ENCODE data around the gene NHLH1. TPM values are rescaled to one million over a fixed set of nuclear protein-coding genes. Genes with fewer than 3 reads are reported as not detected.

The NHLH1 gene
- total RNA-seq, 2 donors from 2014 or later: 0.14 TPM; not detected in 1

DNA sequence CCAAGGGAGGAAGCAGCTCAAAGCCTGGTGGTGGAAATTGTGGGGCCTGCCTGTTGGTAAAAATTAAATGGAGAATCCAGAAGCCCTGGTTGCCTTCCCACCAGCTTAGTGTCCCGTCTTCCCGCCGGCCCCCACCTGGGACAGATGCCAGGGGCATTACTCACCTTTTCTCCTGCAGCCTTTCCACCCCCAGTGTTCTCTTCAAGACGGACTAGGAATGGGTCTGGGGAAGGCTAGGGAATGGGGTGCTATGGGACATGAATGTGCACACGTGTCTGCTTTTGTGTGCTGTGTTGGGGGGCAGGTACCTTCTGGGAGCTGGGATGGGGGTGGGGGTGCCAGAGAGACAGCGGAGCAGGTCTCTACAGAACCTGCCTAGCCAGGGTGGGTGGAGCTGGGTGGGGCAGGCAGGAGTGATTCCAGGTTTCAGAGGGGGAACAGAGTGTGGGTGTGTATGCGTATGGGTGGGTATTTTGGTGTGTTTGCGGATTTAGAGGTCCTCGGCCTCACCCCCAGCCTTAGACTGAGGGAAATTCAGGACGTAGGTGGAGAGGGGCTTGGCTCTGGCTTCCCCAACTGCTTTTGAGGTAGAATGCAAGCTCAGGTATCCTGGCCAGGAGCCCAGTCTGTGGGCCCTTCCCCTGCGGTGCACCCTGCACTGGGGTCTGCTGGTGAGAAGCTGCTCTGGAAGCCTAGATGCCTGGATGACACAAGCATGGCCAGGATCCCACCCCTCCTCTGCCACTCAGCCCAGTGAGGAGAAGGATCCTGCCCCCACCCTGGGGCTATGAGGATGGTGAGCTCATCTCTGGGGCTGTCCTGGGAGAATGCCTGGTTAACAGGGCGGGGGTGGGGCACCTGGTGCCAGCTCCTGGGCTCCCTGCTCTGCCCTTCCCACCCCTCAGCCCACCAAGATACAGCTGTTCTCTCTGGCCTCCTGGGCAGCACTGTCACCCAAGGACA, 41.2 kb downstream of the NHLH1 start:
- no peak overlapping the region for H3K27ac ChIP-seq
- TF ChIP-seq, protein P1, sequence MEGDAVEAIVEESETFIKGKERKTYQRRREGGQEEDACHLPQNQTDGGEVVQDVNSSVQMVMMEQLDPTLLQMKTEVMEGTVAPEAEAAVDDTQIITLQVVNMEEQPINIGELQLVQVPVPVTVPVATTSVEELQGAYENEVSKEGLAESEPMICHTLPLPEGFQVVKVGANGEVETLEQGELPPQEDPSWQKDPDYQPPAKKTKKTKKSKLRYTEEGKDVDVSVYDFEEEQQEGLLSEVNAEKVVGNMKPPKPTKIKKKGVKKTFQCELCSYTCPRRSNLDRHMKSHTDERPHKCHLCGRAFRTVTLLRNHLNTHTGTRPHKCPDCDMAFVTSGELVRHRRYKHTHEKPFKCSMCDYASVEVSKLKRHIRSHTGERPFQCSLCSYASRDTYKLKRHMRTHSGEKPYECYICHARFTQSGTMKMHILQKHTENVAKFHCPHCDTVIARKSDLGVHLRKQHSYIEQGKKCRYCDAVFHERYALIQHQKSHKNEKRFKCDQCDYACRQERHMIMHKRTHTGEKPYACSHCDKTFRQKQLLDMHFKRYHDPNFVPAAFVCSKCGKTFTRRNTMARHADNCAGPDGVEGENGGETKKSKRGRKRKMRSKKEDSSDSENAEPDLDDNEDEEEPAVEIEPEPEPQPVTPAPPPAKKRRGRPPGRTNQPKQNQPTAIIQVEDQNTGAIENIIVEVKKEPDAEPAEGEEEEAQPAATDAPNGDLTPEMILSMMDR (IDR thresholded peaks at IDR 0.05): no peak
- ATAC-seq (ENCODE audit: insufficient number of reproducible peaks, low FRiP score, low read depth) (no peak), DNase-seq (ENCODE audit: low spot score) (no peak)
- H3K4me3 ChIP-seq: no peak overlapping the region
- H3K36me3 ChIP-seq: no peaks in the 10 kb centered on the region
- H3K4me1 ChIP-seq (ENCODE audit: control insufficient read depth in 1 of 2, low read depth in 2 of 2): no peaks in the 10 kb centered on the region
- no peaks in the 10 kb centered on the region for H3K27me3 ChIP-seq (replicated peaks; ENCODE audit: insufficient read depth)
- H3K9me3 ChIP-seq: no peaks in the 10 kb centered on the region

DNA sequence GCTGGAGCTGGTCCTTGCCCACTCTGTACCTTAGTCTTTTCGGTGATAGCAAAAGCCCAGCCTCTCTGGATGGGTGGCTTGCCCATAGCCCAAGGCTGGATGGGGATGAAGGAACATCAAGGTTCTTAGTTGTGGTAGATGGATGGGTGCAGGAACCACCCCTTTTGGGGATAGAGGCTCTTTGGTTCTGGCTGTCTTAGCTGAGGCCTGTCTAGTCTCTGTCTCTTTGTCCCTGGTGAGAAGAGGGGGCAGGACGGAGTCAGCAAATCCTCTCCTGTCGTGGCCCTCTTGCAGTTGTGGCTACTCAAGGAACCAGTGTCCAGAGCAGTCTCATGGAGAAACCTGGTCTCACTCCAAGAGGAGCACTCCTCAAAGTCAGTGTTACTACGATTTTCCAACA, 42.0 kb downstream of the NHLH1 start:
- Histone ChIP-seq H3K9me3 (no peaks in the 10 kb centered on the region), H3K4me1 (ENCODE audit: control insufficient read depth in 1 of 2, low read depth in 2 of 2) (no peaks in the 10 kb centered on the region), H3K4me3 (no peak overlapping the region), H3K36me3 (no peaks in the 10 kb centered on the region), H3K27ac (no peak overlapping the region), H3K27me3 (replicated peaks; ENCODE audit: insufficient read depth) (no peaks in the 10 kb centered on the region)
- DNase-seq (ENCODE audit: low spot score) (no peak), ATAC-seq (ENCODE audit: insufficient number of reproducible peaks, low FRiP score, low read depth) (no peak)
- TF ChIP-seq, protein P1 (IDR thresholded peaks at IDR 0.05): no peak

DNA sequence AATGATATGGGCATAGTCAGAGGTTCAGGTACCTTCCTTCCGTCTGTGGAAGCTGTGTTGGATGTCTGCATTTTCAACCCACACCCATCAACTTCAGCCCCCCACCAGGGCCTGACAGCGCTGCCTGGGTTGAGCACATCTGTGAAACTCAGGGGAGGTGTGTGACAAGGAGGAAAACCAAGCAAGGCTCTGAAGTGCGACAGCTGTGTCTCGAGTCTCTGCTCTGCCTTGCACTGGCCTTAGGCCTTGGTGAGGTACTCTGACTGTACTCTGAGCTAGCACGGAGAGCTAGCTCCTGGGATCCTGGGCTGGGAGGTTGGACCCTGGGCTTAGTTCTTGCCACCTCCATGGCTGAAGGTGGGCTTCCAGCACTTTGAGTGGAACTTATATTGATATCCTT, 42.6 kb downstream of the NHLH1 start:
- H3K27ac ChIP-seq: no peak overlapping the region
- H3K4me3 ChIP-seq: no peak overlapping the region
- no peaks in the 10 kb centered on the region for H3K36me3 ChIP-seq
- no peak for ATAC-seq (ENCODE audit: insufficient number of reproducible peaks, low FRiP score, low read depth)
- TF ChIP-seq, protein P1 (IDR thresholded peaks at IDR 0.05): no peak
- DNase-seq (ENCODE audit: low spot score): no peak
- no peaks in the 10 kb centered on the region for H3K27me3 ChIP-seq (replicated peaks; ENCODE audit: insufficient read depth)
- no peaks in the 10 kb centered on the region for H3K9me3 ChIP-seq
- no peaks in the 10 kb centered on the region for H3K4me1 ChIP-seq (ENCODE audit: control insufficient read depth in 1 of 2, low read depth in 2 of 2)

DNA sequence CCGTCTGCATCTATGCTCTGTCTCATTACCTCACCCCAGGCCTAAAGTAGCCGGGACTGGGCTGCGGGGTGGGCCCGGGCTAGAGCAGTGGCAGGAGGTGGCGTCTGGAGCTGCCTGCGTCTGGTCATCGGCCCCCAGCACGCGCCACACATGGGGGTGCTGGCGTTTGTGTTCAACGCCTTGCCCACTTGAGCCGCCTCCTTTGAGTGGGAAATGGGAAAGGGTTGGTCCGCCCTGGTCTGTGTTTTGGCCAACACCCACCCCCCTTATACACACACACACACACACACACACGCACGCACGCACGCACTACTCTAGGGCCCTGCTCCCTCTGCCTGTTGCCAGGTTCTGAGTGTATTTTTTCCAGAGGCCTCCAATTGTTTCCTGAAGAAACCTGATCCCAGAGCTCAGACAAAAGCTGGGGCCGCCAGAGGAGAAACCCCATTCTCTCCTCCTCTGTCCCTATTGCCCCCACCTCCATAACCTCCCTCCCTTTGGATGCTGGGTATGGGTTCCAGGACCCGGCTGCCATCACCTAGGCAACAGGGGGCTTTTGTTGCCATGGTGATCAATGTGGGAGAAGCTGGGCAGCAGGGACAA, 43.6 kb downstream of the NHLH1 start:
- no peaks in the 10 kb centered on the region for H3K36me3 ChIP-seq
- no peak for DNase-seq (ENCODE audit: low spot score)
- H3K27me3 ChIP-seq (replicated peaks; ENCODE audit: insufficient read depth): no peaks in the 10 kb centered on the region
- ATAC-seq (ENCODE audit: insufficient number of reproducible peaks, low FRiP score, low read depth): no peak
- H3K4me3 ChIP-seq: no peak overlapping the region
- no peak overlapping the region for H3K27ac ChIP-seq
- H3K9me3 ChIP-seq: no peaks in the 10 kb centered on the region
- H3K4me1 ChIP-seq (ENCODE audit: control insufficient read depth in 1 of 2, low read depth in 2 of 2): no peaks in the 10 kb centered on the region
- TF ChIP-seq, protein P1 (IDR thresholded peaks at IDR 0.05): no peak

DNA sequence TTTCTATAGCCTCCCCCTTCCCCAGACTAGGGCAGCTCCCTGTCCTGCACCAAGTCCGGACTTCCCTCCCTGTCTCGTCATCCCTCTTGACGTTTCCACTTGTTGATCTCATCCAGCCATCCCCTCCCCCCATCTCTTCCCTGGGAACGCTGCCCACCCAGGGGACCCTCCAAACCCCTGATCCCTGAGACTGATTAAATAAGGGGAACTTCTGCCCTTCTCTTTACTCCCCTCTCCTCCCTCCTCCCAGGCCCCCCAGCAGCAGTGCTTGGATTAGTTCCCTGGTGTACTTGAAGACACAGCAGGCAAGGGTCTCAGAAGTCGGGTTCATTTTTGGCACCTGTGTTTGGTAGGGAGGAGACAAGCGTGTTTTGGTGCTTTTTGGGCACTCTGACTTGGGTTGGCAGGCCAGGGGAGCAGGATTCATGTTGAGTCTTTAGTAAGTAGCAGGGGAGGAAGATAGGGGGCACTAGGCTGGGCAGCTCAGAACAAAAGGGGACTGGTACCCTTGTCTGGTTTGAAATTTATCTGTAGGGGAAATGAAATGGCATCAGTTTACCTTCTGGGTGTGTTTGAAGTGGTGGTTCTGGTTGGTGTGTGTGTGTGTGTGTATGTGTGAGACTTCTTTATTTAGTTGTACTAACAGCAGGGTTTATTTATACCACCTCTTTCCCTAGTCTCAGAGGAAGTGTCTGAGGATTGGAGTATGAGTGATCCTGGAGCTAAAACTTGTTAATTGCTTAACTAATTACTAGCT, 44.6 kb downstream of the NHLH1 start:
- H3K9me3 ChIP-seq: no peaks in the 10 kb centered on the region
- ATAC-seq (ENCODE audit: insufficient number of reproducible peaks, low FRiP score, low read depth): no peak
- TF ChIP-seq, protein P1 (IDR thresholded peaks at IDR 0.05): no peak
- no peak overlapping the region for H3K4me3 ChIP-seq
- H3K4me1 ChIP-seq (ENCODE audit: control insufficient read depth in 1 of 2, low read depth in 2 of 2): no peaks in the 10 kb centered on the region
- no peaks in the 10 kb centered on the region for H3K27me3 ChIP-seq (replicated peaks; ENCODE audit: insufficient read depth)
- no peaks in the 10 kb centered on the region for H3K36me3 ChIP-seq
- no peak for DNase-seq (ENCODE audit: low spot score)
- H3K27ac ChIP-seq: no peak overlapping the region
